Fibroblast of mammary gland (primary cell): Measurements from ENCODE around the gene FGGY.

Experiments
- DNase-seq: peaks from one replicate; pipeline ENCODE4 v3.0.0-alpha.2; 2010; ENCODE audit warnings: low read depth
- H3K4me3 ChIP-seq: 2 replicates; pipeline ENCODE4 v1.5.1; 2011; ENCODE audit warnings: low read depth, mild to moderate bottlenecking, low read length, moderate library complexity; ENCODE audit not compliant: control insufficient read depth
- TF ChIP-seq, protein P1 (sequence below): conservative IDR thresholded peaks from 2 replicates; pipeline ENCODE4 v1.5.1; 2011; ENCODE audit warnings: low read depth, low read length, inconsistent platforms; ENCODE audit not compliant: control insufficient read depth, insufficient read depth

FGGY gene

DNA sequence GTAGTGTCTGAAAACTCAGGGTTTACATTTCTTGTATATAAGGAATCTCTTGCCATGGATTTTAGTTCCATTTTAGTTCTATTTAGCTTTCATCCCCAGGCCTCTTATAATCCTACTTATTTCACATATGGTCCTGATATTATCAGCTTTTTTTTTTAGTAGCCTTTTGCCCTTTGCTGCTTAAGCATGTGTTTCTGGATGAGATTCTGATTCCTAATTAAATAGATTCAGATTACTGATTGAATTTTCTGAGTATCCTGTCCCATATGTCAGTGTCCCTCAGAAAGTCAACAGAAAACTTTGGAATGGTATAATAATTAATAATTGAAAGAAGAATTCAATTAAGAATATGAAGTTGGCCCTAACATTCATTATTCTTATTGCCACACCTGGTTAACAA lies 383.1 kb downstream of the FGGY start:
- TF ChIP-seq, protein P1, sequence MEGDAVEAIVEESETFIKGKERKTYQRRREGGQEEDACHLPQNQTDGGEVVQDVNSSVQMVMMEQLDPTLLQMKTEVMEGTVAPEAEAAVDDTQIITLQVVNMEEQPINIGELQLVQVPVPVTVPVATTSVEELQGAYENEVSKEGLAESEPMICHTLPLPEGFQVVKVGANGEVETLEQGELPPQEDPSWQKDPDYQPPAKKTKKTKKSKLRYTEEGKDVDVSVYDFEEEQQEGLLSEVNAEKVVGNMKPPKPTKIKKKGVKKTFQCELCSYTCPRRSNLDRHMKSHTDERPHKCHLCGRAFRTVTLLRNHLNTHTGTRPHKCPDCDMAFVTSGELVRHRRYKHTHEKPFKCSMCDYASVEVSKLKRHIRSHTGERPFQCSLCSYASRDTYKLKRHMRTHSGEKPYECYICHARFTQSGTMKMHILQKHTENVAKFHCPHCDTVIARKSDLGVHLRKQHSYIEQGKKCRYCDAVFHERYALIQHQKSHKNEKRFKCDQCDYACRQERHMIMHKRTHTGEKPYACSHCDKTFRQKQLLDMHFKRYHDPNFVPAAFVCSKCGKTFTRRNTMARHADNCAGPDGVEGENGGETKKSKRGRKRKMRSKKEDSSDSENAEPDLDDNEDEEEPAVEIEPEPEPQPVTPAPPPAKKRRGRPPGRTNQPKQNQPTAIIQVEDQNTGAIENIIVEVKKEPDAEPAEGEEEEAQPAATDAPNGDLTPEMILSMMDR, result no peak
- H3K4me3 ChIP-seq, result no peak overlapping the region
- no peak for DNase-seq

DNA sequence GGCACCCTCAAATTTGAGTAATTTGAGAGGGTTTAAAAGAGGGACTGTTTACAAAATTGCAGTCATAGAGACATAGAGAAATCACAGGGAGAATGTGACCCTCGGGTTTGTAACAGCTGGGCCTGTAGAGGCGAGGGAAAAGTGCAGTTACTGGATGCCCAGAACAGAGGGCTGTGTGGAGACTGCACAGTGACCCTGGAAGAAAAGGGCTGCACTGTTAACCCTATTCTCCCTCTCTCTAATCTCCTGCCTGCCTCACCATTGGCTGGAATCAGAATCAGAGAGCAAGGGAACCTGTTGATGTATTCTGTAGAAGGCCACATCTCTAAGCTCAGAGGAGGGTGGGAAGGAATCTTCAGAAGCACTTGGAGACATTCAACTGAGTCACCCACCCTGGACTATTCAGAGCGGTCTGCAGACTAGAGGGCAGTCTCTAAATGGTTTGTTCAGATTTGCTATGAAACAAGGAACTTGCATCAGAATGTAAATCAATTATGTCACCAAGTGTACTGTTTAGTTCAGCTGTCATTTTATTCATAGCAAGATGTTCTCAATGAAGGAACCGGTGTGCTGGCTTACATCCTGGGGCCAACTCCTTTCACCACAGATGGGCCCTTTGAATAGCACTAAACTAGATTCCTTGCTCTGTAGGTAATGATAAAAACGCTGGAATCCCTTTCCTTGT lies 385.6 kb downstream of the FGGY start:
- TF ChIP-seq, protein P1, result no peak
- H3K4me3 ChIP-seq, result no peak overlapping the region
- DNase-seq, result peak; percentile 47

DNA sequence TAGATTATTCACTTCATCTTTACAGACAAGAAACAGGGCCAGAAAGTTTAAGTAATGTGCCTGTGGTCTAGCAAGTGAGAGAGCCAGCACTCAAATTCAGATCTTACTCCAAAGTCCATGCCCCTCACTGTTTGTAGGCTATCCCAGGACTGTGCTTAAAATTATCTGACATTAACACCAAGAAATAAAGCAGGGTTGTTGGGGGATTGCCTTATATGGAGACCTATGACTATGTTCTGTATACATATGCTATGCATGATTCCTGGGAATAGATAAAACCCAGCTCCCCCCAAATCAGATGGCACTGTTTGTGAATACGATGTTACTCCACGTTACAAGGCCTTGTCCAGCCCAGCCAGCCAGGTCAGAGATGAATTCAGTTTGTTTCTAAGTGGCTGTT lies 386.3 kb downstream of the FGGY start:
- no peak overlapping the region for H3K4me3 ChIP-seq
- TF ChIP-seq, protein P1, result no peak
- DNase-seq, result no peak

DNA sequence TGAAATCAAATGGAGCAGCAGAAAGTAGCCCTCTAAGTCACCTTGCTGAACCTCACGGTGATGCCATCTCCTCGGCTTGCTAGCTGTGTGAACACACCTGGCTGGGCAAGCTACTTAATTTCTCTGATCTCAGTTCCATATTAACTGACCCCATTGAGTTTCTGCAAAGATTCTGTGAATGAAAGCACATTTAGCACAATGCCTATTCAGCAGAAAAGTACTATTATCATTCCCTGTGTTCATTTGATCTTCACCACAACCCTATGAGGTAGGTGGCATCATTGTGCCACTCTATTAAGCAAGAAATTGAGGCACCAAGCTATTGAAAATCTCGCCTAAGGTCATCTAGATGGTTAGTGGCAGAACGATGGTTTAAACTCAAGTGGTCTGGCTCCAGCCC lies 387.8 kb downstream of the FGGY start:
- DNase-seq, result no peak
- H3K4me3 ChIP-seq, result no peak overlapping the region
- TF ChIP-seq, protein P1, result no peak

DNA sequence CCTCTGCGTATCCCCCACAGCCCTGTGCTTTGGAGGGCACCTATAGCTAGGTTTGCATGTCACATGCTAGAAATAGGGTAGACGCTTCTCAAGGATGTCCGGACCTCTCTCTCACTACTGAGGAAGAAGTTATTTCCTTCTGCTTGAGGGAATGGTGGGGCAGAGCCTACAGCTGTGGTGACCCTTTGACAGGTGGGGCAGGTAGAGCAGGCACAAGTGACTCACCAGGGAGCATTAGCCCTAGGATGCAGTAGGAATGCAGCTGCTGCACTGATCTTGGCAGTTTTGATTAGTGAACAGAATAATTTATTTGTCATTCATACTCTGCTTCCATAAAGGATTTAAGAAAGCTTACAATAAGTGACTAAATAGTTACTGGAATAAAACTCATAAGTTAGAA lies 388.2 kb downstream of the FGGY start:
- no peak for DNase-seq
- no peak overlapping the region for H3K4me3 ChIP-seq
- TF ChIP-seq, protein P1, result no peak

DNA sequence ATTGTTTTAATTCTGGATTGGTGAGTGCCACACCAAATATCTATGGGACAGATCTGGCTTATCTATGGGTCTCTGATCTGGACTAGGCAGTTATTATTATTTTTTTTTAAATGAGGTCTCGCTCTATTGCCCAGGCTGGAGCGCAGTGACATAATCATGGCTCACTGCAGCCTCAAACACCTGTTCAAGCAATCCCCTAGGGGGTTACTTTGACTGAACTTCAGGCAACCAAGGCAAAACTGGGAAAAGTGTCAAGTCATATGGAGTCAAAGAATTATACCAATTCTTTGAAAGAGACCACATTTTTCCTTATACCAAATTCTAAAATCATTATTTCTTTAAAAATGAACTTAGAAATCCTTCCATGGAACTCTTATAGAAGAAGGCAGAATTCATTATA lies 388.8 kb downstream of the FGGY start:
- H3K4me3 ChIP-seq, result no peak overlapping the region
- DNase-seq, result no peak
- TF ChIP-seq, protein P1, result no peak

DNA sequence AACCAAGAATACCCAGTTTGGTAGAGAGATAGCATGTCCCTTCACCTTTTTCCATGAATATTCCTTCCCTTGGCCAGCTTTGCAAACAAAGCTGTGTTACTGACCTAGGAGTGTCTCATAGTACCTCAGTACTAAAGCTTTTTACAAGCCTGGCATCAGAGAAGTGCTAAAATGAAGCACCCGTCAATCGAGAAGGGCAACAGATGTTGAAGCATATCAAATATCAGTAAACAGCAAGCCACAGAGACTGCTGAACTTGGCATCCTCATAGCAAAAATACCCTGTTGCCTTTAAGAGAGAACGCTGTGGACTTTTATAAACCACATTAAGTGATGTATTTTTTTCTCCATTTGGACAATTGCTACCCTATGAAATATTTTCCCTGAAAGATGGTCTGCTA lies 389.3 kb downstream of the FGGY start:
- DNase-seq, result no peak
- TF ChIP-seq, protein P1, result no peak
- H3K4me3 ChIP-seq, result no peak overlapping the region
